SIG-M5 treated with dmso at 0.1 percent for 504 hours (cell line): Measurements from ENCODE around the gene SLIT3.

Experiments
- DNase-seq: peaks from one replicate; lab custom pipeline; 2025; ENCODE audit not compliant: unreplicated experiment; lab: John Stamatoyannopoulos, UW

SLIT3 gene

DNA sequence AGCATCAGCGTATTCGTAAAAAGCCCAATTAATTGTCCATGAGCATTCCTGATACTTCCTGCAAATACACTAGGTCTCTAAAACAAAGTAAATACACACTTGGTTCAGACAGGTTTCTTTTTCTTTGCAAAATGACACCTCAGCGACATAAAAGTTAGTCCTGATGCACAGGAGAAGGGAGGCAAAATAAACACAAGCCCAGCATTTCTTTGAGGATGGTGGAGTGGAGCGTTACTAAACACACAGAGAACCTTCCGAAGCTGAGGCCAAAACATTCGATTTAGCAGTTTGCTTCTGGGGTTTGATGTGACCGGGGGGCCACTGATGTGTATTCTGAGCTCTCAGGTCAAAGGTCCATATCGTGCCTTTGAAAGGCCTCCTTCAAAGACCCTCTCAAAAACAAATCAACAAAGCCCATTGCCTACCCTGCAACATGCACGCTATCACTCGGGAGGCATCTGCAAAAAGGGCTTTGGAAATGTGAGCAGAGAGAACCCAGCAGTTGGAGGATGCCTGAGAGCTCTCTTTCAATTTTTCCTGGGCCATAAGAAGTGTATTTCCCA lies 453.3 kb downstream of the SLIT3 start:
- no peak for DNase-seq

DNA sequence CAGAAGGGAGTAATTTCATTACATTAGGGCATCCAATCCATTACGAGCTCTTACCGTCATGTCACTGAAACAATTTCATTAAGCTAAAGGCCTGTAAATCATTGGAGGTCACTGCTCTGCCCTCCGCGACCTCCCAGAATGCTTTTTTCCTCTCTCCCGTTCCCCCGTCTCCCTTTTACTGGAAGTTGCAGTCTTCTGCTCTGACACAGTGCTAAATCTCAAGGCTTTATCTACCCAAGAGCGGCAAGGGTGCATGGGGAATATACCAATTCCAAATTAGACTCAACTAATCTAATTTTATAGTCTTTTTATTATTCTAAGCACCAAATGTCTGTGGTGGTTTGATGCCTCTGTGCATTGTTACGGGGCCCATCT lies 456.0 kb downstream of the SLIT3 start:
- no peak for DNase-seq

DNA sequence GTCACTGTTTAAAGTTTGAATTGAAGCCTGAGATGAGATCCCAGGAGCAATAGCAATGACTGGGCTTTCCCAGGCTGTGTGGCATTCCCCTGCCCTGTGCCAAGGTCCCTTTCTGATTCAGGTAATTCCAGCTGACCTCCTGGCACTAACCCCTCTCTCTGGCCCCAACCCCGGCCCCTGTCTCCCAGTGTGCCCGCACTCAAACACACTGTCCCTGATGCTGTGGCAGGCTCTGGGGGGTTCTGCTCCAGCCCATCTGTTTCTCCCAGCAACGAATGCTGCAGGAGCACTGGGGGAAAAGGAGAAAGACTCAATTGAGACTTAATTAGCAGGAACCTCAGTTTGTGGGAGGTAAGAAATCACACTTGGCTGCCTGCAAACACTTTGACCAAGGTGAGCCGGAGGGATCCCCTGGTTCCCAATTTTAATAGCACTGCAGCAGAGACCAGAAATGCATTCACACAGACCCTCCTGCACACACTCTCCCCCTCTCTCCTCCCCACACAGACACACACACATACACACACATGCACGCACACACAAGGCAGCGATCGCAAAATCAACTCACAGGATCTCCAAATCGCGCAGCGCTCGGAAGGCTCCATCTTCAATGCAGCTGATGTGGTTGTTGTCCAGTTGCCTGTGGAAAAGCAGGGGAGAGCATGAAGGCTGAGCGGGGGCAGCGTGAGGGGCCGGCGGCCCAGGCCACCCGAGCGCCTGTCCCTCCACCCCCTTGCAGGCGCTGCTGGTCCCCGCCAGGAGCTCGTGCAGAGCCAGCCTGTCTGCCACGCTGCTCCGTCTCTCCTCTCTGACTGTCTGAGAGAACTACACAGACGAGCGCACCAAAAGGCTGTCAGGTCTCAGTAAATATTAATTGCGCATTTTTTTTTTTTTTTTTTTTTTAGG lies 456.7 kb downstream of the SLIT3 start:
- DNase-seq: no peak

DNA sequence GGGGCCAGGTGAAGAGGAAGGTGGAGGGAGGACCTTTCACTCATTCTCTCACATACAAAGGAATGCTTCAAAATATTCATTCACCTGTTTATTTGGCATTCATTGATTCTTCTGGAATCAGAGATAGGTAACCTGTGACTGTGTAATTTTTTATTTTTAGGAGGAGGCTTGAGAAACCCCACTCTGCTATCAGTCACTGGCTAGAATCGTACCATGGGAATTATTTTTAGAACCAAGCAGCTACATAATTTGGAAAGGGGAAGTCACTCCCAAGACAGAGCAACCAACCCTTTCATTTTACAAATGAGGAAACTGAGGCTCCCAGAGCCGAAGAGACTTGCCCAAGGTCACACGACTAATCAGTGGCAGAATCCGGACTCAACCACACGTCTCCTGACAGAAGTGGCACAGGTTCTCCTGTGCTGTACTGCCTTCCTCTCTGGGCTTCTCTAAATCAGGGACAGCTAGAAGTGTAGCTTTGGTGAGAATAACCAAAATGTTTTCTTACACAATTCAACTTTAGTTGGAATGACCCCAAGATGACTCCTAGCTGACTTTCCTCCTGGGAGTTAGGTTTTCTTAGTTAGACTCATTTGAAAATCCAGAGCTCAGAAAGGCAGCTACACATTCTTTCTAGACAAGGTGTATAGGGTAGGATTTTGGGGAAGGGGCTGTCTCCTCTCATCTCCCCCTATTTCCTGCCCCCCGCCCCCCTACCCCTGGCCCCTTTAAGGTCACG lies 457.5 kb downstream of the SLIT3 start:
- DNase-seq: no peak

DNA sequence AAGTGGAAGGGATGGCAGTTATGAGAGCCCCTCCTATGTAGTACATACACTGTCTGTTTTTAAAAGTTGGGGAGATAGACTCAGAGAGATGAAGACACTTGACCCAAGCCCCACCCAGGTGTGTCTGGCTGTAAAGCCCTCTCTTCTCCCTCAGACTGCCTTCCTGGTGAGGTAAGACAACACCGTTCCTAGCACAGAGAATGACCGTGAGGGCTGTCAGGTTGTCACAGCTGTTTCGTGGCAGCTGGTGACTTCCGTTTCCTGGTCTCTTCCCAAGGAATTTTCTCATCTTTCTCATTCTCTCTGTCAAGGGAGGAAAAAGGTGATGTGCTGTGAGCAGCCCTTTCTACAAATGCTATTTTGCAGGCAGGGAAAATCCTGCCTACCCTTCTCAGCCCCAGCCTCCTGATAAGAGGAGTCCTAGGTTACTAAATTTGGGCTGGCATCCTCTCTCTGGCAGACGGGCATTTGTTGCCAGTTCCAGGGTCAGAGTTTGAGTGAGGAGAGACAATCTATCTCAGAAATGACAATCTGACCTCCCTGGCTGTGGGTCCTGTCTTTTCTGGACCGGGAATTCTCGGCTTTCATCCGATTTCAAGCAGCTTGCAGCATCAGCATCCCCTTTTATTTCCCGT lies 458.3 kb downstream of the SLIT3 start:
- DNase-seq: no peak

DNA sequence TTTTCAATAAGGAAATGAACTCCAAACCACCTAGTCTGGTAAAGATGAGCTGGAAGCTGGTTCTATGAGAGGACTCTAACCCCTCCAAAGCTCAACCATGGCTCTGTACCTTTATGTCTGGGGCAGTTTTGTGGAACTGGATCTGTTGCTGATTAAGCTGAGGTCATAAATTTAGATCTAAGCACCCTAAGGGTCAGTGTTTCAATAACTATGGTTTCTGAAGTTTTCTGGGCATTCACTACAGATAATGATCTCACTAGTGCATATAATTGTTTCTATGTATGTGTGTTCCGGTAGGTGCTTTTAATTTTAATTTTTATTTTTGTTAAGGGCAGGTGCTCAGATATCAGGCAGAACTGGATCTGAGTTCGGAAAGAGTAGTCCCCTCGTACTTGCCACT lies 463.1 kb downstream of the SLIT3 start:
- DNase-seq: no peak

DNA sequence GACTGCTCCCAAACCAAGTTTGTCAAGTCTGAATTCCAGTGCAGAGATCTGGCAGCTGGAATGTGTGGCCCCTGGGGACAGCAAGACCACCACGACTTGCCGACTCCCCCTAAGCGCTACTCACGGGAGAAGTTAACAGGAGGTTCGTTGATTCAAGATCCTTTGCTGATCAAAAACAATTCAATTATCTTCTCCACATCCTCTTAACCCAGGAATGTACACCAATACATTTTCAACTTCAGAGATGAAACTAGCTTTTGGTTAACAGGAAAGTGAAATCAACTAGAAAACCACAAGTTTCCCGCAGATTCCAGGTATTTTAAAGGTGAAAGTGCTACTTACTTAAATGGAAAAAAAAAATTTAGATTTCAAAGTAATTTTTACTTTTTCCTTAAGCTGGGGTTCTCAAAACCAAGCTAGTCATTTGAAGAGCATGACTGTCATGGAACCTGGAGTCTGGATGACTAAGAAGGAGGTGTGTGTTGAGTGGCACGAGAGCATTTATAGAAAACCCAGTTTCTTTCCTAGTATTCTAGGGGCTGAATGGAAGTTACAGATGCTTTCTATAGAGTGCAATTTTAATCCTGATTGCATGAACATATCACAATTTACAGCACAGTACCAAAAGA lies 464.2 kb downstream of the SLIT3 start:
- DNase-seq: no peak

DNA sequence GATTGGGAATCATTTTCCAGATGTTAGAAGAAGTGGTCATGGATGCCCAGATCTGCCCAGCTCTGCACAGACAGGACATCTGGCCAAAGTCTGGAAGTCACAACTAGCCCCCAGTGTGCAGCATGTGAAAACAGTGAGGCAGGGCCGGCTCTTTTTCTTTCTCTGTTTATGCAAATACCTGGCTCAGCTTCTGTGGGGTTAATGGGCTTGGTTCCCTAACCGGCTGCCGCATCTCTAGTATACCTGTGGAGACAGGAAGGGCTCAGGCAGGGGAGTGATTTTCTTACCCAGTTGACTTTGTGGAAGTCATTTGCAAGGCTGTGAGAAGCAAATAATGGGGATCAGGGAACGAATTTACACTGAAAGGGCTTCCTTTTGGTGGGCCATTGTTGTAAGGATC lies 467.0 kb downstream of the SLIT3 start:
- no peak for DNase-seq

DNA sequence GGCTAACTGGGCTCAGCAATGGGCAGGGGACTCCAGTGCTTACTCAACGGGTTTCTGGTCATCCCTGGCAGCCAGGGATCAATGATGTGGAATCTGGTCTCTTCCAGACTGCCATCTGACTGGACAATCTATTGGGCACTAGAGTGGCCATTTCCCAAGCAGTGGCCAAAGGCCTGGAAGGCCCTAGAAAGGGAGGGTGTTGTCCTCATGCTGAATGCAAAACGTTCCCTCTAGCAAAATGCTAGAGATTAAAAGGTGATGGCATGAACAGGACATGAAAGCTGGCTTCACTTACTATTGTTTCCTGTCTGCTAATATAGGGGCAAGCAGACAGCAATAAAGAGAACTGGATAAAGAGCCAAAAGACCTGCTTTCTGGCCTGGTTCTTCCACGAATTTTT lies 467.6 kb downstream of the SLIT3 start:
- DNase-seq: no peak

DNA sequence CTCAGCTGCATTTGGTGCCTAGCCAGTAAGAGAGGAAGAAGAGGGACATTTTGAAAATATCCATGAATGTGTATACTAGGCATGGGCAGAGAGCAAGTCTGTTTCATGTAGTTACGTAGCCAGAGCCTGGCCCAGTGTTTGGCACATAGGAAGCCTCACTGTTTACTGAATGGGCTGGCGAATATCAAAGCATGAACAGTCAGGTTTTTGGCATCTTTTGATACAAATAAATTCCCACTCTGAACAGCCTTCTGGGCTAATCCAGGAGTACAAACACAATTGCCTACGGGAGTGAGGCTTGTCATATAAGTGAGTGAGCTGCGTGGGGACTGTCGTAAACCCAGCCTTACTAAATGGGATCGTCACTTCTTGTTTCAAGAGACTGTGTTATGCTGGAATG lies 468.6 kb downstream of the SLIT3 start:
- no peak for DNase-seq

DNA sequence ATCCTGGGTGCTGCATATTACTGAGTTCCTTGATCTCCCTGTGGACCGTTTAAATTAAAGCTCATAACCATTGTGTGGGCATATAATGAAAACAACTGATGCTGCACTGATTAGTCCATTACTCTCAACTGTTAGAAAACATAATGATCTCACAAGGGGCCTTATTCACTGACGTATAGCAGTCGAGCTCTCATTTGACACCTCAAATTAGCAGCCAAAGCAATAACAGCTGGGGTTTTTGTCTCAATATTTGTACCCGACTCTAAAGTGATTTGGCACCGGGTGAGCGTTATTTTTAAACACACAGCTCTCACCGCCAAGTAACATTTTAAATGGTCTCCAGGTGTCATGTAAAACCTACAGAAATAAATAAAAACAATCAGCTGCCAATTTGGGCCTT lies 469.6 kb downstream of the SLIT3 start:
- DNase-seq: no peak

DNA sequence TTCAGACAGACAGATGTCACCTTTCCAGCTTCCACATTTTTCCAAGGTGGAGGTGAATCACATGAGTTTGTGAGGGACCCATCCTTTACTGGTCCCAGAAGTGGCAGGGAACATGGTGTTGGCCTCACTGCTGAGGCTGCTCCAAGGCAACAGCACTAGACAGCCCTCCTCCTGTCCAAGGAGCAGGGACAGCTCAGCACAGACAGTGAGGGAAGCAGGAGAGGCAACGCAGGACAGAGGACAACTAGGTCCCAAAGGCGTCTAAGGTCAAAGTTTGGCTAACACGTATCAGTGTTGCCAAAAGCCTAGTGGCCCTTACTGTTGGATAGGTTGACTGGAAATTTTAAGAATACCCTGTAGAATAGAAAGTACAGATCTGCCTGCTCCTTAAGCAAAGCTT lies 470.1 kb downstream of the SLIT3 start:
- DNase-seq: no peak

DNA sequence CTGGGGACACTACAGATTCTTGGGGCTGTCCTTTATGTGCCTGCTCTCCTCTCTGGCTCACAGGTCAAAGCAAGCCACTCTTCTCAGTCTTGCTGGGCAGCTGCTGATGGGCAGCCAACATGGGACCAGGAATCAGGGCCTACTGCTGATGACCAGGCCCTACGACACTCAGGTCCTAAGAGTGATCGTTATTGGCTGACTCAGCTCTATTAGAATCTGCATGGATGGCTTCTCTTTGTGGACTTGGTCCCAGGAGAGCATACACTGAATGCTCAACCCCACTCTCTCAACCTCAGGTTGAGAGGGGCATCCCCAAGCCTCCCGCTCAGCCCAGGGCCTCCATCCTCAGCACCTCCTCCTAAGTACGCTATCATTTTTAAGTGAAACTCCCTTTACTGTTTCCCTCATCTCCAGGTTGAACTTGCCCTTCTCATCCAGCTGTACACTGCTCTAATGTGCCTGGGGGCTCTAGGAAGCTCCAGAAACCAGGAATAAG lies 471.0 kb downstream of the SLIT3 start:
- DNase-seq: no peak

DNA sequence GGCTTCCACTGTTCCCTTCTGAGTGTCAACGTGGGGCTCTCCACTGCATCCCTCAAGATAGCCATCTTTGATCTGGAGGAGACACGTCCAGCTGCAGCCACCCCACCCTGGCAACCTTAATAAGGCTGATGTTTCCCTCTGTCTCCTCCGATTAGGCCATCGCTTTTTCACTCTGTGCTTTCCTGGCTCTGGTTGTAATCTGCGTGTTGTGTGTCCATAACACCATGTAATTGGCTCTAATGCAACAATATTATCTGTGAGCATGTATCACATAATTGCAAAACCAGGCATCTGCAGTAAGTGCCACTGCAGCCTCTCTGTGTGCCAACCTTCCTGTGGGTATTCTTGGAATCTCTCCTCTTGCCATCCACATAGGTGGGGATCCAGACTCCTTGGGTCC lies 471.9 kb downstream of the SLIT3 start:
- no peak for DNase-seq

DNA sequence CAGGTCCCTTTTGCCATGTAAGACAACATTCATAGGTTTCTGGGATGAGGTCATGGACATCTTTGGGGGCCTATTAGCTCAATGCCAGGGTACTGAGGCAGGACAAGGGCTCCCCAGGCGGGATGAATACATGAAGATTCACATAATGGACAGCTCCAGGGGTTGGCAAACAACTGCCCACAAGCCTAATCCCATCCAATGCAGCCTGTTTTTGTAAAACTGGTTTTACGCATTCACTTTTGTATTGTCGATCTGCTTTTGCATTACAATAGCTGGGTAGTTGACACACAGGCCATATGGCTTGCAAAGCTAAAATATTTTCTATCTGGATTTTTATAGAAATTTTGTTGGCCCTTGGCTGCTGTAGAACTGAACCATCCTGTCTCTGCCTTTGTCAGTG lies 473.3 kb downstream of the SLIT3 start:
- DNase-seq: no peak

DNA sequence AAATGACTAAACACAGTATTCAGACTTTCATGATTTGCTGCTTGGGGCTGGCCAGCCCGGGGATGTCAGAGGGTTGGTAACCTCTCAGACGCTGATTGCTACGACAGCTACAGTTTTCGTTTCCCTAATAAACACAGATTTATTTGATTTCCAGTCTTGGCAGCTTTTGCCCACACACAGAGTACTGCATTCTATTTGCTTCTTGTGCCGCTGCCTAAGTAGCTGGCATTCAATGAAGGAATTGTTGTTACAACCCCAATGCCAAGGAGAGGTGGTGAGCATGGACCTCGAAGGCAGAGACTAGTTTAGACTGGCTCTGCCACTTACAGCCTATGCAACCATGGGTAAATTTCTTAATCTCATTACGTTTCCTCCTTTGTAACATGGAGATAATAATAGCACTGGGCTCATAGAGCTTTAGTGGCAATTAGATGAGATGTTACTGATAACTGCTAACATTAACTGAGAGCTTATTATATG lies 474.7 kb downstream of the SLIT3 start:
- DNase-seq: no peak

DNA sequence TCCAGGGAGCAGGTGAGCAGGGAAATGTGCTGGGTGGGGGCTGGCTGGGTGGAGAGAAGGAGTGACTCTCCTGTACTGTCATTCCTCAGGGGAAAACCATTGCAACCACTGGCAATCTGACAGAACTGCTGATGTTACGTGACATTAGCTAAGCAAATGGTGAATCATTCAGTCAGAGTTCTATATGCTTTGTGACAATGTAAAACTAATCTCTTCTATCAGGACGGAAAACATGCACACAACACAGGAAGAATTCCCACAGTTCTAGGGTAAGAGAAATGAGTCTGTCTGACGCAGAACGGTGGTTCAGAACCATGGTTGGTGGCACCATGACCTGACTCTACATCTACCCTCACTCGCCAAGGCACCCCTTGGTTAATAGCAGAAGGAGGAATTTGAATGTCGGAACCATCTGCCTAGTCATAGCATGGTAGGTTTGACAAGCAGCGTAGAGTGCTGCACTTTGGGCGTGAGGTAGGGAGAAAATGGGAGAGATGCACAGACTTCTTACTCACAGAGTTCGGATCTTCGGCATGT lies 478.1 kb downstream of the SLIT3 start:
- DNase-seq: no peak

DNA sequence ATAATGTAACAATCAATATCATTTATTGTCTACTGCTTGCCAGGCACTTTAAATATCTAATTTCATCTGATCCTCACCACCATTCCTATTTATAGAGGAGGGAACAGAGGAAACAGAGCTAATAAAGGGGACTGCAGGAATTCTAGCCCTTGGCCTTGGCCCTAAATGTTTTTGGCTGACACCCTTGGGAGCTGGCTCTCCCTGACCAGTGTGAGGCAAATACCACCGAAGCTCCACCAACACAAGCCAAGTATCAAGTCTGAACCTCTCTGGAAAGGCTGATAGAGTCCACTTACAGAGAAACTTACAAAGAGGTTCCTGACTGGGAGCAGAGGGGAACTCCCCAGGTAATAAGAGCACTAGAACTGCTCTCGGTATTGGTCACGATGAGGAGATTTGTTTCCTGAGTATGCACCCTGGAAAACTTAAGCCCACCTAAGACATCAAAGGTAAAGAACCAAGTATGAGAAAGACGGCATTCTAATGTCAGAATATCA lies 478.6 kb downstream of the SLIT3 start:
- DNase-seq: no peak

DNA sequence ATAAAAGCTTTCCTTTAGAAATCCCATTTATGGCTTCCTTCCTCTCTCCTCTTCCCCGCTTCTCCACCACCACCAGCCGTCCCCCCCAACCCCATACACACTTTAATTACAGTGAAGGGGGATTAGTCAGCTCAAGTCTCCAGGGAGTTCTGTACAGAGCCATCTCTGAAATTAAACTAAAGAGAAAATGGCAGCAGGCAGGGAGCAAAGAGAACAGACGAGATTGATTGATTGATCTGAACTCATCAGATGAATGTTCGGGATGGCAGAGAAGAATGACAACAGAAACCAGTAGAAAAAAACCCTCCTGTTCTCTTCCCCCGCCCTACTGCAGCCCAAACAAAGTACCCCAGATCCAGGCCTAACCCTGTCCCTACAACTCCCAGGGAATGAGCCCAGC lies 480.1 kb downstream of the SLIT3 start:
- no peak for DNase-seq

DNA sequence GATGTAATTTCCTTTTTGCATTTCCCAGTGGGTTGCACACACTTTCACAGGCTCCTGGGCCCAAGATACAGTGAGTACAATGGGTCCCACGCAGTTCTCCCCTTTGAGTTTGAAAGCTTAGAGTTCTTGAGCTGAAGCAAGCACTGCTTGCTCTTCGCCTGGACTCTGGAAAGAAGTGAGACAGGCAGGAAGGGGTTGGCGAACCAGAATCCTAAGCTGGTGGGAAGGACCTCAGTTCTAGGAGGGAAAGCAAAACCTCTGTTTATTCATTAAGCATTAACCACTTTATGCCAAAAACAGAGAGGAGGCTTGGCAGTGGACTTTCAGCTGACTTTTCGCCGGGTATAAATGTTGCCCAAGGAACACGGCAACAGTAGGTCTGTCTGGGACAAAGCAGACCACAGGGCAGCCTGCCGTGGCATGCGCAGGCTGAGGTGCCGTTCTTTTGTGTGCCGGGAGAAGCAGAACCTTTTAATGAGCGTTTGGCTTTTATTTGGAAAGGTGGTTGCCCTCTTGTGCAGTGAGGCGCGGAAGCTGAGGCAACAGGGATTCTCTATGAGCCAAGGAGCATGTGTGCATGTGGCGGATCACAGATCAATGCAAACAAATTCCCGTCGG lies 481.8 kb downstream of the SLIT3 start:
- no peak for DNase-seq
